Activated B cell treated with CpG ODN at 0.5 μM for 24 hours (primary cell): Measurements from ENCODE around the gene SLC35E1. TPM values are rescaled to one million over a fixed set of nuclear protein-coding genes. Genes with fewer than 3 reads are reported as not detected.

Experiments used
- ATAC-seq: fragments of 200-7000 bp; cut with Tn5 transposase; one replicate; pipeline ENCODE4 v1.10.0; 2021; ENCODE audit warnings: low read depth, mild to moderate bottlenecking, moderate library complexity
- CTCF ChIA-PET: fragments of 350-600 bp; sonication (Branson Sonifier 250); formaldehyde crosslinking; loops from one replicate; lab custom pipeline; 2021; ENCODE audit warnings: antibody characterized with exemption; lab: Charles Lee
- POLR2A ChIA-PET: fragments of 350-600 bp; sonication (Branson Sonifier 250); formaldehyde crosslinking; loops from one replicate; lab custom pipeline; 2021; ENCODE audit warnings: antibody characterized with exemption; lab: Charles Lee
- DNase-seq: peaks from one replicate; pipeline ENCODE4 v3.0.0; 2022
- H3K27ac Mint-ChIP-seq: one replicate; pipeline ENCODE4 v1.8.0; 2020; ENCODE audit warnings: mixed read lengths
- H3K27me3 Mint-ChIP-seq: one replicate; pipeline ENCODE4 v1.8.0; 2021; ENCODE audit warnings: mixed read lengths
- H3K36me3 Mint-ChIP-seq: one replicate; pipeline ENCODE4 v1.8.0; 2021; ENCODE audit warnings: low read depth, mixed read lengths
- H3K4me1 Mint-ChIP-seq: one replicate; pipeline ENCODE4 v1.8.0; 2021; ENCODE audit warnings: mixed read lengths
- H3K4me3 Mint-ChIP-seq: one replicate; pipeline ENCODE4 v1.8.0; 2020; ENCODE audit warnings: mild to moderate bottlenecking, mixed read lengths
- H3K9me3 Mint-ChIP-seq: one replicate; pipeline ENCODE4 v1.8.0; 2020; ENCODE audit warnings: mixed read lengths
- CTCF ChIP-seq: fragments of 200-600 bp; IDR thresholded peaks from one replicate; pipeline ENCODE4 v1.8.0; 2022; ENCODE audit warnings: antibody characterized with exemption, mild to moderate bottlenecking
- intact Hi-C: fragments of 100-400 bp; cut with micrococcal nuclease; formaldehyde crosslinking; loops from one replicate; pipeline ENCODE4 v1.15.1; 2024
- total RNA-seq: library from RNA; stranded (reverse); gene quantifications from 2 replicates; pipeline ENCODE4 v1.2.3, GENCODE V29; 2022

Gene SLC35E1
- total RNA-seq, 1 donor from 2014 or later: 51.7 TPM

- TF ChIP-seq CTCF: no peak
- intact Hi-C loops: no loop called here
- no peaks in the 10 kb centered on the region for H3K9me3 Mint-ChIP-seq
- peak overlapping the region; percentile 99 for H3K27ac Mint-ChIP-seq
- ATAC-seq (no peak), DNase-seq (no peak)
- no peaks in the 10 kb centered on the region for H3K27me3 Mint-ChIP-seq
- CTCF ChIA-PET: no interaction called here
- POLR2A ChIA-PET: interaction anchor here (0.6 to 2.3 kb wide), 2 partner anchors 9 to 114 kb away, joined by 9 read pairs; no protein-coding TSS in a partner anchor
- no peak overlapping the region for H3K4me3 Mint-ChIP-seq
- H3K36me3 Mint-ChIP-seq: peaks cover 54% of the 10 kb centered on the region
- peaks cover 66% of the 10 kb centered on the region for H3K4me1 Mint-ChIP-seq
These were observed 7.2 kb upstream of the SLC35E1 start for GRCh38 chr19:16579381-16579780.

GRCh38 chr19:16577531-16577985 lies 5.3 kb upstream of the SLC35E1 start:
- Mint-ChIP-seq H3K4me3 (no peak overlapping the region), H3K36me3 (peaks cover 63% of the 10 kb centered on the region), H3K4me1 (peaks cover 66% of the 10 kb centered on the region), H3K27ac (no peak overlapping the region), H3K27me3 (no peaks in the 10 kb centered on the region), H3K9me3 (no peaks in the 10 kb centered on the region)
- TF ChIP-seq CTCF: no peak
- ATAC-seq: no peak
- ChIA-PET CTCF (no interaction called here), POLR2A (interaction anchor here (1.2 to 7.3 kb wide), 2 partner anchors 8 to 50 kb away, joined by 8 to 190 read pairs; no protein-coding TSS in a partner anchor)
- no peak for DNase-seq
- intact Hi-C loops: no loop called here

- H3K4me3 Mint-ChIP-seq: no peak overlapping the region
- H3K27me3 Mint-ChIP-seq: no peaks in the 10 kb centered on the region
- CTCF ChIA-PET: no interaction called here
- no peaks in the 10 kb centered on the region for H3K9me3 Mint-ChIP-seq
- DNase-seq (no peak), ATAC-seq (no peak)
- POLR2A ChIA-PET: interaction anchor here (1.2 to 7.3 kb wide), 2 partner anchors 9 to 50 kb away, joined by 8 to 190 read pairs; no protein-coding TSS in a partner anchor
- peaks cover 65% of the 10 kb centered on the region for H3K36me3 Mint-ChIP-seq
- TF ChIP-seq CTCF: no peak
- intact Hi-C loops: no loop called here
- H3K4me1 Mint-ChIP-seq: peaks cover 62% of the 10 kb centered on the region
- no peak overlapping the region for H3K27ac Mint-ChIP-seq
These were observed 4.7 kb upstream of the SLC35E1 start for GRCh38 chr19:16576690-16577530.

- intact Hi-C loops: no loop called here
- no peak for TF ChIP-seq CTCF
- CTCF ChIA-PET: no interaction called here
- POLR2A ChIA-PET: interaction anchor here (0.6 to 7.3 kb wide), 2 partner anchors 10 to 126 kb away, joined by 5 to 190 read pairs; no protein-coding TSS in a partner anchor
- H3K4me1 Mint-ChIP-seq: peaks cover 60% of the 10 kb centered on the region
- DNase-seq (no peak), ATAC-seq (no peak)
- H3K4me3 Mint-ChIP-seq: no peak overlapping the region
- H3K9me3 Mint-ChIP-seq: no peaks in the 10 kb centered on the region
- H3K36me3 Mint-ChIP-seq: peaks cover 63% of the 10 kb centered on the region
- H3K27ac Mint-ChIP-seq: peak overlapping the region; percentile 35
- no peaks in the 10 kb centered on the region for H3K27me3 Mint-ChIP-seq
These were observed 3.9 kb upstream of the SLC35E1 start for GRCh38 chr19:16575861-16576689.
